ENCODE measurements around the gene NUP93. TPM values are rescaled to one million over a fixed set of nuclear protein-coding genes. Genes with fewer than 3 reads are reported as not detected.

The NUP93 gene
- polyA plus RNA-seq, 1 of the 3 experiments (the other 2 are of a cell fraction) = 43.1 TPM

DNA sequence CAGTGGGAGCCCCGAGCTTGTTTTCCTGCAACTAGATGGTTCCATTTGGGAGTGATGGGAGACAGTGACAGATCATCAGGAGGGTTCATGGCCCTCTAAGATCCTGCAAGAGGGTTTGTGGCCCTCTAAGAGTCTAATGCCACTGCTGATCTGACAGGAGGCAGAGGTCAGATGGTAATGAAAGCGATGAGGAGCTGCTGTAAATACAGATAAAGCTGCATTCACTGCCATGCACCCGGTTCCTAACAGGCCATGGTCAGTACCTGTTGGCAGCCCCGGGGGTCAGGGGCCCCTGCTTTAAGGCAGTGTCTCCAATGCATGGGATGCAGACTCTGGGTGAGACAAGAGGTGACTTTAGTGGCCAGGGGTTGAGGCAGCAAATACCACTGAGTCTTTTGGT, 165.9 kb downstream of the NUP93 start:
- CTCF ChIA-PET = interaction anchor here (0.8 kb wide), 1 partner anchor 36 kb away, joined by 3 read pairs; no protein-coding TSS in a partner anchor

More for the DNA sequence above, 165.9 kb downstream of the NUP93 start:
- Histone ChIP-seq H3F3A (replicated peaks; ENCODE audit: insufficient read depth) (no peaks in the 10 kb centered on the region), H3K27ac (ENCODE audit: low read depth in 2 of 2, low read length in 1 of 2) (no peak overlapping the region), H2AFZ (ENCODE audit: low read depth) (no peak overlapping the region), H3K9ac (no peak overlapping the region), H3K4me2 (no peak overlapping the region), H3K79me2 (ENCODE audit: insufficient read depth) (no peaks in the 10 kb centered on the region), H4K20me1 (ENCODE audit: insufficient read depth) (no peaks in the 10 kb centered on the region), H3K27me3 (ENCODE audit: insufficient read depth) (no peaks in the 10 kb centered on the region), H3K4me1 (ENCODE audit: control insufficient read depth in 1 of 2, insufficient read depth in 2 of 2, low read depth in 1 of 2, low read length in 1 of 2) (no peaks in the 10 kb centered on the region), H3K9me3 (no peaks in the 10 kb centered on the region), H3K36me3 (replicated peaks in 1 of 2; ENCODE audit: control insufficient read depth in 1 of 2, insufficient read depth in 2 of 2, low read length in 1 of 2) (no peaks in the 10 kb centered on the region), H3K9me2 (no peaks in the 10 kb centered on the region), H3K4me3 (ENCODE audit: low read depth in 2 of 2, low read length in 1 of 2) (no peak overlapping the region)
- POLR2A ChIA-PET = interaction anchor here (0.9 kb wide), 1 partner anchor 21 kb away, joined by 3 read pairs; no protein-coding TSS in a partner anchor
- TF ChIP-seq GATA2 (CRISPR knock-in tag; IDR thresholded peaks at IDR 0.05) (no peak), CHD2 (IDR thresholded peaks at IDR 0.05; ENCODE audit: low read length, partially characterized antibody) (no peak), RCOR1 (IDR thresholded peaks at IDR 0.05; ENCODE audit: low read length) (no peak), SMC3 (IDR thresholded peaks at IDR 0.05; ENCODE audit: low read depth, low read length) (no peak), NRF1 (IDR thresholded peaks at IDR 0.05; ENCODE audit: low read depth, low read length) (no peak), NFIC (IDR thresholded peaks at IDR 0.05; ENCODE audit: borderline replicate concordance) (no peak), REST (IDR thresholded peaks at IDR 0.05; ENCODE audit: low read depth, low read length) (no peak), SIN3A (IDR thresholded peaks at IDR 0.05; ENCODE audit: borderline replicate concordance, low read depth, low read length) (no peak), RAD21 (IDR thresholded peaks at IDR 0.05; ENCODE audit: low read length) (no peak), EZH2phosphoT487 (IDR thresholded peaks at IDR 0.05; ENCODE audit: borderline replicate concordance, low read depth) (no peak)
- TF ChIP-seq, protein P1, sequence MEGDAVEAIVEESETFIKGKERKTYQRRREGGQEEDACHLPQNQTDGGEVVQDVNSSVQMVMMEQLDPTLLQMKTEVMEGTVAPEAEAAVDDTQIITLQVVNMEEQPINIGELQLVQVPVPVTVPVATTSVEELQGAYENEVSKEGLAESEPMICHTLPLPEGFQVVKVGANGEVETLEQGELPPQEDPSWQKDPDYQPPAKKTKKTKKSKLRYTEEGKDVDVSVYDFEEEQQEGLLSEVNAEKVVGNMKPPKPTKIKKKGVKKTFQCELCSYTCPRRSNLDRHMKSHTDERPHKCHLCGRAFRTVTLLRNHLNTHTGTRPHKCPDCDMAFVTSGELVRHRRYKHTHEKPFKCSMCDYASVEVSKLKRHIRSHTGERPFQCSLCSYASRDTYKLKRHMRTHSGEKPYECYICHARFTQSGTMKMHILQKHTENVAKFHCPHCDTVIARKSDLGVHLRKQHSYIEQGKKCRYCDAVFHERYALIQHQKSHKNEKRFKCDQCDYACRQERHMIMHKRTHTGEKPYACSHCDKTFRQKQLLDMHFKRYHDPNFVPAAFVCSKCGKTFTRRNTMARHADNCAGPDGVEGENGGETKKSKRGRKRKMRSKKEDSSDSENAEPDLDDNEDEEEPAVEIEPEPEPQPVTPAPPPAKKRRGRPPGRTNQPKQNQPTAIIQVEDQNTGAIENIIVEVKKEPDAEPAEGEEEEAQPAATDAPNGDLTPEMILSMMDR (IDR thresholded peaks at IDR 0.05) = no peak
- DNase-seq = no peak
- 52% methylated on average over 4 of the region's 4 CpGs for WGBS (ENCODE audit: low lambda C conversion rate)
